IMR-90 (cell line): ENCODE results near the gene TMEM35B. TPM values are rescaled to one million over a fixed set of nuclear protein-coding genes. Genes with fewer than 3 reads are reported as not detected.

ENCODE experiments used
- ATAC-seq: fragments of 200-7000 bp; cut with Tn5 transposase; 2 replicates; pipeline ENCODE4 v1.9.1; 2020; ENCODE audit warnings: low read depth, mild to moderate bottlenecking, moderate library complexity
- BruUV-seq: library from RNA; stranded (reverse); fragments of 400-500 nt; replicated peaks from 2 replicates; lab custom pipeline; 2021; lab: Mats Ljungman, UMichigan
- CTCF ChIA-PET: fragments of 300-600 bp; formaldehyde crosslinking; extraction: SDS; loops from one replicate; lab custom pipeline; 2021; ENCODE audit warnings: antibody characterized with exemption; lab: Yijun Ruan, JAX
- POLR2A ChIA-PET: fragments of 300-600 bp; sonication (Branson Sonifier 250); formaldehyde crosslinking; loops from one replicate; lab custom pipeline; 2022; ENCODE audit warnings: antibody characterized with exemption; ENCODE audit not compliant: unreplicated experiment; lab: Charles Lee
- DNase-seq: peaks from one replicate; pipeline ENCODE4 v3.0.0; 2013
- H2AFZ ChIP-seq: replicated peaks from 2 replicates; pipeline ENCODE3; 2013; ENCODE audit warnings: low read length, mild to moderate bottlenecking; ENCODE audit not compliant: poor library complexity
- H2AK5ac ChIP-seq: 2 replicates; pipeline ENCODE4 v1.6.1; 2013; ENCODE audit warnings: low read depth, low read length, inconsistent platforms
- H2AK9ac ChIP-seq: replicated peaks from 2 replicates; pipeline ENCODE3; 2013; ENCODE audit warnings: mild to moderate bottlenecking, low read depth, low read length, moderate library complexity; ENCODE audit not compliant: poor library complexity
- H2BK120ac ChIP-seq: 2 replicates; pipeline ENCODE4 v1.6.1; 2013; ENCODE audit warnings: low read depth, low read length, inconsistent platforms
- H2BK15ac ChIP-seq: 3 replicates; pipeline ENCODE4 v1.6.1; 2013; ENCODE audit warnings: low read depth, low read length, inconsistent platforms
- H2BK20ac ChIP-seq: 2 replicates; pipeline ENCODE4 v1.6.1; 2013; ENCODE audit warnings: low read depth, mild to moderate bottlenecking, inconsistent platforms, low read length, moderate library complexity
- H2BK5ac ChIP-seq: 2 replicates; pipeline ENCODE4 v1.6.1; 2013; ENCODE audit warnings: mild to moderate bottlenecking, low read depth, low read length, inconsistent platforms; ENCODE audit not compliant: poor library complexity, severe bottlenecking
- H3K14ac ChIP-seq: replicated peaks from 2 replicates; pipeline ENCODE4 v1.6.1; 2013; ENCODE audit warnings: low read depth, low read length, inconsistent platforms
- H3K18ac ChIP-seq: 2 replicates; pipeline ENCODE4 v1.6.1; 2013; ENCODE audit warnings: low read depth, low read length, control low read depth
- H3K23ac ChIP-seq: 2 replicates; pipeline ENCODE4 v1.6.1; 2013; ENCODE audit warnings: low read depth, low read length, inconsistent platforms
- H3K27ac ChIP-seq: 2 replicates; pipeline ENCODE4 v1.5.1; 2013; ENCODE audit warnings: mild to moderate bottlenecking, control low read depth, low read length; ENCODE audit not compliant: insufficient read depth
- H3K27me3 ChIP-seq: 2 replicates; pipeline ENCODE4 v1.6.1; 2013; ENCODE audit warnings: low read length; ENCODE audit not compliant: control insufficient read depth, insufficient read depth
- H3K36me3 ChIP-seq: 2 replicates; pipeline ENCODE4 v1.6.1; 2013; ENCODE audit warnings: low read length, mixed read lengths; ENCODE audit not compliant: control insufficient read depth, insufficient read depth
- H3K4ac ChIP-seq: 2 replicates; pipeline ENCODE4 v1.6.1; 2013; ENCODE audit warnings: low read depth, low read length, inconsistent platforms
- H3K4me1 ChIP-seq: 2 replicates; pipeline ENCODE4 v1.6.1; 2013; ENCODE audit warnings: low read length, mixed read lengths; ENCODE audit not compliant: control insufficient read depth, insufficient read depth
- H3K4me2 ChIP-seq: 2 replicates; pipeline ENCODE4 v1.6.1; 2013; ENCODE audit warnings: low read depth, mild to moderate bottlenecking, control low read depth, low read length, moderate library complexity
- H3K4me3 ChIP-seq: 2 replicates; pipeline ENCODE4 v1.5.1; 2013; ENCODE audit warnings: low read depth, mild to moderate bottlenecking, control low read depth, low read length, moderate library complexity; ENCODE audit not compliant: insufficient read depth
- H3K56ac ChIP-seq: 2 replicates; pipeline ENCODE4 v1.6.1; 2013; ENCODE audit warnings: low read length, inconsistent platforms; ENCODE audit not compliant: insufficient read depth; ENCODE audit errors: extremely low read depth
- H3K79me1 ChIP-seq, 2 experiments: 2 replicates each; pipeline ENCODE4 v1.6.1; 2013; ENCODE audit warnings: low read length in 2 of 2, inconsistent platforms in 1 of 2, low read depth in 1 of 2
- H3K9ac ChIP-seq: 2 replicates; pipeline ENCODE4 v1.6.1; 2013; ENCODE audit warnings: low read depth, low read length, control low read depth
- H3K9me1 ChIP-seq: 2 replicates; pipeline ENCODE4 v1.6.1; 2013; ENCODE audit warnings: low read length, inconsistent platforms; ENCODE audit not compliant: insufficient read depth
- H3K9me3 ChIP-seq: 2 replicates; pipeline ENCODE4 v1.6.1; 2013; ENCODE audit warnings: low read length; ENCODE audit not compliant: control insufficient read depth, insufficient read depth
- H4K20me1 ChIP-seq: 2 replicates; pipeline ENCODE4 v1.6.1; 2013; ENCODE audit warnings: low read length, inconsistent platforms; ENCODE audit not compliant: insufficient read depth
- H4K5ac ChIP-seq: 2 replicates; pipeline ENCODE4 v1.6.1; 2013; ENCODE audit warnings: mild to moderate bottlenecking, low read depth, low read length, control low read depth
- H4K8ac ChIP-seq, 2 experiments: 2 replicates each; pipeline ENCODE4 v1.6.1; 2013; ENCODE audit warnings: low read depth in 2 of 2, low read length in 2 of 2, control low read depth in 1 of 2, inconsistent platforms in 1 of 2
- H4K91ac ChIP-seq: 2 replicates; pipeline ENCODE4 v1.6.1; 2013; ENCODE audit warnings: low read depth, low read length, inconsistent platforms; ENCODE audit not compliant: insufficient read depth
- CEBPB ChIP-seq: IDR thresholded peaks from 2 replicates; pipeline ENCODE4 v1.6.1; 2012; ENCODE audit warnings: low read depth, low read length, improper control_type of control experiment
- FOS ChIP-seq: fragments of 150-350 bp; IDR thresholded peaks from 2 replicates; pipeline ENCODE4 v1.6.1; 2016; ENCODE audit warnings: low read depth, low read length
- MAFK ChIP-seq: IDR thresholded peaks from 2 replicates; pipeline ENCODE4 v1.6.1; 2012; ENCODE audit warnings: low read depth, low read length, improper control_type of control experiment
- NFE2L2 ChIP-seq: fragments of 150-350 bp; IDR thresholded peaks from 2 replicates; pipeline ENCODE4 v1.6.1; 2016; ENCODE audit warnings: low read depth, mild to moderate bottlenecking, low read length
- RFX5 ChIP-seq: IDR thresholded peaks from 2 replicates; pipeline ENCODE4 v1.8.0; 2012; ENCODE audit warnings: low read depth, mild to moderate bottlenecking, low read length, moderate library complexity
- SMC3 ChIP-seq: fragments of 150-350 bp; IDR thresholded peaks from 2 replicates; pipeline ENCODE4 v1.6.1; 2016; ENCODE audit warnings: low read depth, mild to moderate bottlenecking, antibody characterized with exemption, low read length, moderate library complexity
- WGBS, 2 experiments: methylation state at CpG; one replicate each; pipeline versions ENCODE4 v1.1.5 to v1.1.7; 2013; ENCODE audit warnings: missing lambda C conversion rate in 2 of 2; ENCODE audit not compliant: insufficient read length in 1 of 2; ENCODE audit errors: extremely low coverage in 2 of 2; 5-methylcytosine and 5-hydroxymethylcytosine counted together
- dilution Hi-C: fragments of 300-500 bp; cut with HindIII; formaldehyde crosslinking; loops from one replicate; pipeline ENCODE4 v1.14.3; 2018; ENCODE audit warnings: low sequenced_read_pairs; ENCODE audit not compliant: unreplicated experiment
- in situ Hi-C: fragments of 300-500 bp; cut with MboI; formaldehyde crosslinking; loops from 3 replicates; pipeline ENCODE4 v1.14.3; 2019; ENCODE audit warnings: low sequenced_read_pairs, inconsistent platforms, mixed read lengths
- intact Hi-C: fragments of 100-400 bp; cut with micrococcal nuclease; formaldehyde crosslinking; loops from 2 replicates; pipeline ENCODE4 v1.10.0; 2022
- polyA plus RNA-seq, 3 experiments: library from polyadenylated mRNA; depleted of rRNA; stranded (reverse); fragments of >200 nt; gene quantifications; 2 replicates each; pipeline ENCODE4 v1.2.3, GENCODE V29; 2012; ENCODE audit warnings: low replicate concordance in 1 of 3
- total RNA-seq: library from RNA; depleted of rRNA; stranded (reverse); fragments of >200 nt; gene quantifications from 2 replicates; pipeline ENCODE4 v1.2.3, GENCODE V29; 2012

The TMEM35B gene
- total and polyA plus RNA-seq, 2 of the 4 experiments (the other 2 are of a cell fraction) = 19.7 to 20.4 TPM

DNA sequence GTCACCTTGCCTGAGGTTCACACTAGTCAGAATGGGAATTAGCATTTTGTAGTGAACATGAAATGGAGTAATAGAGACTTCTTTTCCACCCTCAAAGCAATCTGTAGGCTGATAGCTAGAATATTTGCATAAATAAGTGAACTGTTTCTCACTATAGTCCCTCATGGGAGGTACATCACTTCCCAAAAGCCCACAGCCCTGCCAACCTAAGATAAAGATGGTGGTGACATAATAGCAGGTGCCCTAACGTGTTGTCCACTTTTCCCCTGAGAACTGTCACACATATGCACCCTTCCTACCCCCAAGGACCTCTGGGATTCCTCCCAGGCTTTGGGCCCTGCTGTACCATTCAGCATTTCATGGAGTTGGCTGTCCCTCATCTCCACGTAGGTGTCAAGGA, 4.4 kb downstream of the TMEM35B start:
- H4K20me1 ChIP-seq = no peaks in the 10 kb centered on the region
- no peak for TF ChIP-seq RFX5
- no peak for TF ChIP-seq SMC3
- no peak for TF ChIP-seq CEBPB
- no peak for TF ChIP-seq FOS
- TF ChIP-seq NFE2L2 = no peak
- TF ChIP-seq MAFK = no peak
- ChIA-PET CTCF (no interaction called here), POLR2A (no interaction called here)
- no peak overlapping the region for H4K91ac ChIP-seq
- no peak overlapping the region for H2AFZ ChIP-seq
- H4K8ac ChIP-seq = no peak overlapping the region
- DNase-seq (no peak), ATAC-seq (no peak)
- no TSS peak for BruUV-seq
- H2BK20ac ChIP-seq = no peak overlapping the region
- H3K9me3 ChIP-seq = no peaks in the 10 kb centered on the region
- H3K36me3 ChIP-seq = peaks cover 2% of the 10 kb centered on the region
- H2BK5ac ChIP-seq = no peak overlapping the region
- H3K56ac ChIP-seq = no peak overlapping the region
- no peak overlapping the region for H2BK120ac ChIP-seq
- H3K79me1 ChIP-seq = peaks cover 25 to 33% of the 10 kb centered on the region in 2 experiments; a peak in 3 of 4 replicates
- no peak overlapping the region for H3K4me3 ChIP-seq
- no peak overlapping the region for H3K9ac ChIP-seq
- peaks cover 8% of the 10 kb centered on the region for H3K4me1 ChIP-seq
- no peak overlapping the region for H3K4me2 ChIP-seq
- H2BK15ac ChIP-seq = no peak overlapping the region
- no peak overlapping the region for H2AK5ac ChIP-seq
- no peak overlapping the region for H2AK9ac ChIP-seq
- no peak overlapping the region for H4K5ac ChIP-seq
- H3K18ac ChIP-seq = no peak overlapping the region
- in situ Hi-C loops (no loop called here), intact Hi-C loops (loop anchor here (5.0 to 10.0 kb wide), 2 partner anchors 193 to 194 kb away; no protein-coding TSS in a partner anchor), dilution Hi-C loops (no loop called here)
- no peaks in the 10 kb centered on the region for H3K27me3 ChIP-seq
- H3K4ac ChIP-seq = no peak overlapping the region
- H3K27ac ChIP-seq = no peak overlapping the region
- no peak overlapping the region for H3K23ac ChIP-seq
- WGBS, 2 experiments = no CpG with 5 or more reads among the region's 2 CpGs
- H3K14ac ChIP-seq = no peak overlapping the region
- H3K9me1 ChIP-seq = peaks cover 12% of the 10 kb centered on the region; the same call in 1 of the 2 replicates
